ENCODE data around the gene SMYD3. TPM values are rescaled to one million over a fixed set of nuclear protein-coding genes. Genes with fewer than 3 reads are reported as not detected.

SMYD3 gene
- total RNA-seq, 4 donors from 2014 or later: 11.6 to 26.9 (median 18.3) TPM

GRCh38 chr1:246492611-246493245 lies 14.4 kb downstream of the SMYD3 start:
- no peaks in the 10 kb centered on the region for H3K36me3 ChIP-seq
- WGBS, 2 donors (ENCODE audit: low coverage in 1 of 2): 36 to 100% methylated on average over 1 to 3 of the region's 3 CpGs
- peak; percentile 1 for TF ChIP-seq POLR2AphosphoS5 (IDR thresholded peaks at IDR 0.05)
- no peak for TF ChIP-seq EP300 (IDR thresholded peaks at IDR 0.05)
- TF ChIP-seq CTCF (IDR thresholded peaks at IDR 0.05): peak; percentile 70 to 86 (median 74)
- no peak for TF ChIP-seq POLR2A (IDR thresholded peaks at IDR 0.05)
- no peak overlapping the region for H3K4me3 ChIP-seq
- H3K9me3 ChIP-seq: no peaks in the 10 kb centered on the region
- peaks cover 0 to 8% (median 4%) of the 10 kb centered on the region in 3 donors for H3K4me1 ChIP-seq
- H3K27ac ChIP-seq: no peak overlapping the region
- H3K27me3 ChIP-seq: no peaks in the 10 kb centered on the region
- ATAC-seq: peak; percentile 76

- 82 to 91% methylated on average over 4 to 7 of the region's 7 CpGs for WGBS, 2 donors (ENCODE audit: low coverage in 1 of 2)
- no peak overlapping the region for H3K4me3 ChIP-seq
- H3K9me3 ChIP-seq: no peaks in the 10 kb centered on the region
- no peak for ATAC-seq
- TF ChIP-seq CTCF (IDR thresholded peaks at IDR 0.05) (no peak), POLR2AphosphoS5 (IDR thresholded peaks at IDR 0.05) (no peak), EP300 (IDR thresholded peaks at IDR 0.05) (no peak), POLR2A (IDR thresholded peaks at IDR 0.05) (no peak)
- H3K27me3 ChIP-seq: no peaks in the 10 kb centered on the region
- peaks cover 0 to 8% (median 4%) of the 10 kb centered on the region in 3 donors for H3K4me1 ChIP-seq
- no peak overlapping the region for H3K27ac ChIP-seq
- no peaks in the 10 kb centered on the region for H3K36me3 ChIP-seq
These were observed 15.5 kb downstream of the SMYD3 start for GRCh38 chr1:246491551-246492053.

GRCh38 chr1:246488674-246489073 lies 18.4 kb downstream of the SMYD3 start:
- ATAC-seq: no peak
- 87 to 92% methylated on average over 2 to 4 of the region's 6 CpGs for WGBS, 2 donors (ENCODE audit: low coverage in 1 of 2)
- no peaks in the 10 kb centered on the region for H3K27me3 ChIP-seq
- TF ChIP-seq CTCF (IDR thresholded peaks at IDR 0.05): no peak
- TF ChIP-seq POLR2A (IDR thresholded peaks at IDR 0.05): no peak
- no peak for TF ChIP-seq POLR2AphosphoS5 (IDR thresholded peaks at IDR 0.05)
- TF ChIP-seq EP300 (IDR thresholded peaks at IDR 0.05): no peak
- peaks cover 0 to 9% (median 4%) of the 10 kb centered on the region in 3 donors for H3K4me1 ChIP-seq
- no peaks in the 10 kb centered on the region for H3K9me3 ChIP-seq
- no peak overlapping the region for H3K4me3 ChIP-seq
- no peak overlapping the region for H3K27ac ChIP-seq
- H3K36me3 ChIP-seq: no peaks in the 10 kb centered on the region

GRCh38 chr1:246483569-246483933 lies 23.5 kb downstream of the SMYD3 start:
- Histone ChIP-seq H3K27ac (no peak overlapping the region), H3K4me1 (peaks cover 0 to 19% (median 3%) of the 10 kb centered on the region in 3 donors), H3K27me3 (no peaks in the 10 kb centered on the region), H3K9me3 (no peaks in the 10 kb centered on the region), H3K36me3 (no peaks in the 10 kb centered on the region), H3K4me3 (peak overlapping the region in 1 of 2 donors; percentile 18)
- TF ChIP-seq CTCF (IDR thresholded peaks at IDR 0.05) (no peak), EP300 (IDR thresholded peaks at IDR 0.05) (no peak), POLR2A (IDR thresholded peaks at IDR 0.05) (no peak), POLR2AphosphoS5 (IDR thresholded peaks at IDR 0.05) (no peak)
- ATAC-seq: no peak

Measured in gastroesophageal sphincter (tissue), 4 donors.